IPS-18c (cell line): ENCODE measurements around the gene ANKRD65.
"Not testable (repeated sequence)": the region's sequence is repeated elsewhere in the genome, so short reads cannot be mapped to it uniquely, and the experiment has no call there.

Source experiments
- H3K4me3 ChIP-seq: 2 replicates; pipeline ENCODE4 v1.7.0; 2013; ENCODE audit warnings: low read depth, mild to moderate bottlenecking, low read length, moderate library complexity; ENCODE audit not compliant: insufficient read depth
- H3K9me3 ChIP-seq: one replicate; pipeline ENCODE4 v1.6.1; 2013; ENCODE audit warnings: mild to moderate bottlenecking, low read length, moderate library complexity; ENCODE audit not compliant: control insufficient read depth, insufficient read depth

Gene ANKRD65

GRCh38 chr1:1421147-1421906 is at the start of gene ANKRD65:
TSS of gene ANKRD65 (minus strand) at chr1:1421276. CDS start at chr1:1421005, 271 bp downstream.
- H3K4me3 ChIP-seq = no peak within 1 kb of the TSS
- H3K9me3 ChIP-seq = no peaks in the 10 kb centered on the region

- not testable (repeated sequence) for H3K9me3 ChIP-seq, H3K4me3 ChIP-seq
Observed at GRCh38 chr1:1468196-1468985, 47.3 kb upstream of the ANKRD65 start.

GRCh38 chr1:1463312-1463711 is 42.2 kb upstream of the ANKRD65 start:
- Histone ChIP-seq H3K4me3 (no peak overlapping the region), H3K9me3 (no peaks in the 10 kb centered on the region)

GRCh38 chr1:1462318-1462966 is 41.4 kb upstream of the ANKRD65 start:
- Histone ChIP-seq H3K9me3 (no peaks in the 10 kb centered on the region), H3K4me3 (no peak overlapping the region)

- H3K9me3 ChIP-seq = no peaks in the 10 kb centered on the region
- no peak overlapping the region for H3K4me3 ChIP-seq
Observed at GRCh38 chr1:1461721-1462317, 40.7 kb upstream of the ANKRD65 start.

GRCh38 chr1:1460540-1461130 is 39.6 kb upstream of the ANKRD65 start:
- Histone ChIP-seq H3K9me3 (no peaks in the 10 kb centered on the region), H3K4me3 (no peak overlapping the region)

GRCh38 chr1:1459711-1460110 is 38.6 kb upstream of the ANKRD65 start:
- H3K9me3 ChIP-seq = not testable (repeated sequence)

GRCh38 chr1:1459156-1459555 is 38.1 kb upstream of the ANKRD65 start:
- H3K9me3 ChIP-seq, H3K4me3 ChIP-seq: not testable (repeated sequence)

More at GRCh38 chr1:1459711-1460110, 38.6 kb upstream of the ANKRD65 start:
- not testable (repeated sequence) for H3K4me3 ChIP-seq

- not testable (repeated sequence) for H3K4me3 ChIP-seq, H3K9me3 ChIP-seq
Observed at GRCh38 chr1:1456683-1457255, 35.7 kb upstream of the ANKRD65 start.

- H3K9me3 ChIP-seq, H3K4me3 ChIP-seq: not testable (repeated sequence)
Observed at GRCh38 chr1:1455934-1456333, 34.9 kb upstream of the ANKRD65 start.

GRCh38 chr1:1455366-1455884 is 34.3 kb upstream of the ANKRD65 start:
- H3K9me3 ChIP-seq = no peaks in the 10 kb centered on the region
- H3K4me3 ChIP-seq = no peak overlapping the region

- H3K4me3 ChIP-seq, H3K9me3 ChIP-seq: not testable (repeated sequence)
Observed at GRCh38 chr1:1454286-1455056, 33.4 kb upstream of the ANKRD65 start.

GRCh38 chr1:1452882-1453281 is 31.8 kb upstream of the ANKRD65 start:
- no peaks in the 10 kb centered on the region for H3K9me3 ChIP-seq
- no peak overlapping the region for H3K4me3 ChIP-seq

GRCh38 chr1:1452365-1452739 is 31.3 kb upstream of the ANKRD65 start:
- H3K9me3 ChIP-seq, H3K4me3 ChIP-seq: not testable (repeated sequence)

GRCh38 chr1:1451696-1452364 is 30.8 kb upstream of the ANKRD65 start:
- Histone ChIP-seq H3K9me3 (no peaks in the 10 kb centered on the region), H3K4me3 (no peak overlapping the region)

GRCh38 chr1:1450616-1451015 is 29.5 kb upstream of the ANKRD65 start:
- not testable (repeated sequence) for H3K9me3 ChIP-seq, H3K4me3 ChIP-seq
